ENCODE data around the gene MIXL1.

- TF ChIP-seq CTCF (conservative IDR thresholded peaks at IDR 0.05) = no peak
- no peak for TF ChIP-seq EZH2 (IDR thresholded peaks at IDR 0.05; ENCODE audit: low read depth)
Observed at GRCh38 chr1:226204198-226204597, 19.3 kb upstream of the MIXL1 start.

Data from PC-9 (cell line).